NCI-H146 treated with DMSO at 0.1 percent for 48 hours (cell line): Measurements from ENCODE around the gene C1orf50.
"Not testable (repeated sequence)": the region's sequence is repeated elsewhere in the genome, so short reads cannot be mapped to it uniquely, and the experiment has no call there.

ENCODE experiments used
- DNase-seq: peaks from one replicate; lab custom pipeline; 2025; ENCODE audit not compliant: unreplicated experiment; lab: John Stamatoyannopoulos, UW

Gene C1orf50

GRCh38 chr1:42766741-42767509 is at the start of gene C1orf50, which contains the start of gene P3H1:
Gene C1orf50 (plus strand): TSS chr1:42767249. CDS start chr1:42767312, 63 bp downstream.
Gene P3H1 (minus strand): TSS chr1:42767028. CDS start chr1:42766971, 57 bp downstream.
- peak; percentile 88 for DNase-seq

- DNase-seq, result no peak
Observed at GRCh38 chr1:42720868-42721267, 46.2 kb upstream of the C1orf50 start.

- no peak for DNase-seq
Observed at GRCh38 chr1:42721926-42722325, 45.1 kb upstream of the C1orf50 start.

GRCh38 chr1:42722403-42722802 is 44.6 kb upstream of the C1orf50 start:
- not testable (repeated sequence) for DNase-seq

- DNase-seq, result no peak
Observed at GRCh38 chr1:42723511-42723910, 43.5 kb upstream of the C1orf50 start.

- DNase-seq, result not testable (repeated sequence)
Observed at GRCh38 chr1:42725820-42726219, 41.2 kb upstream of the C1orf50 start.

- no peak for DNase-seq
Observed at GRCh38 chr1:42730002-42730401, 37.0 kb upstream of the C1orf50 start.

GRCh38 chr1:42730988-42731387 is 36.1 kb upstream of the C1orf50 start:
- no peak for DNase-seq

GRCh38 chr1:42731585-42731984 is 35.5 kb upstream of the C1orf50 start:
- DNase-seq, result no peak

GRCh38 chr1:42732126-42732680 is 34.8 kb upstream of the C1orf50 start:
- DNase-seq, result no peak

GRCh38 chr1:42733415-42734200 is 33.4 kb upstream of the C1orf50 start:
- no peak for DNase-seq

GRCh38 chr1:42734201-42735035 is 32.6 kb upstream of the C1orf50 start:
- DNase-seq, result no peak

GRCh38 chr1:42735056-42735455 is 32.0 kb upstream of the C1orf50 start:
- no peak for DNase-seq

GRCh38 chr1:42735477-42736105 is 31.5 kb upstream of the C1orf50 start:
- DNase-seq, result no peak

GRCh38 chr1:42736152-42736551 is 30.9 kb upstream of the C1orf50 start:
- DNase-seq, result no peak

GRCh38 chr1:42736571-42737200 is 30.4 kb upstream of the C1orf50 start:
- no peak for DNase-seq

- no peak for DNase-seq
Observed at GRCh38 chr1:42737257-42737656, 29.8 kb upstream of the C1orf50 start.

GRCh38 chr1:42737986-42738677 is 28.9 kb upstream of the C1orf50 start:
- no peak for DNase-seq

GRCh38 chr1:42738678-42739226 is 28.3 kb upstream of the C1orf50 start:
- no peak for DNase-seq
